ENCODE data around the gene PGS1. TPM values are rescaled to one million over a fixed set of nuclear protein-coding genes. Genes with fewer than 3 reads are reported as not detected.

PGS1 gene
- total and polyA plus RNA-seq, 7 experiments from 2014 or later, result 36.1 to 84.3 (median 77.3) TPM

GRCh38 chr17:78377858-78378224 is 608 bp upstream of the PGS1 start:
- Mint-ChIP-seq H3K4me3 (peak overlapping the region; percentile 65 to 96 (median 92)), H3K9me3 (peaks cover 0 to 3% (median 0%) of the 10 kb centered on the region in 11 donors), H3K36me3 (peaks cover 0 to 23% (median 5%) of the 10 kb centered on the region in 5 donors), H3K4me1 (peaks cover 32 to 47% (median 36%) of the 10 kb centered on the region in 7 donors), H3K27ac (peak overlapping the region in 8 of 9 donors; percentile 74 to 93 (median 86)), H3K27me3 (no peaks in the 10 kb centered on the region)
- H3K4me3 ChIP-seq (ENCODE audit: low read length), result peak overlapping the region; percentile 82
- DNase-seq (no peak), ATAC-seq (no peak)
- ChIA-PET POLR2A (interaction anchor here (1.1 to 2.3 kb wide), 7 partner anchors 10 to 1652 kb away, joined by 3 to 7 read pairs (median 4); partner anchors contain the start of genes JMJD6 and METTL23), CTCF (interaction anchor here (0.7 to 1.1 kb wide), 2 partner anchors 44 to 308 kb away, joined by 3 to 4 read pairs; no protein-coding TSS in a partner anchor)
- peak overlapping the region; percentile 73 for H3K27ac ChIP-seq (ENCODE audit: low read depth, low read length)
- no peaks in the 10 kb centered on the region for H3K9me3 ChIP-seq (ENCODE audit: control insufficient read depth in 2 of 3, low read length in 3 of 3)
- peaks cover 34 to 37% of the 10 kb centered on the region in 2 donors for H3K4me1 ChIP-seq (ENCODE audit: control insufficient read depth in 2 of 2, insufficient read depth in 2 of 2, low read length in 2 of 2)
- H3K27me3 ChIP-seq (ENCODE audit: control insufficient read depth in 2 of 2, insufficient read depth in 2 of 2, low read length in 2 of 2), result no peaks in the 10 kb centered on the region
- intact Hi-C loops (cut with micrococcal nuclease), result loop anchor here (1.0 to 2.0 kb wide), 5 partner anchors 17 to 164 kb away; partner anchors contain the start of genes SOCS3 (in 2 of the 2) and BIRC5 (in 1 of the 2)
- H3K36me3 ChIP-seq (ENCODE audit: control insufficient read depth in 2 of 3, insufficient read depth in 3 of 3, low read length in 3 of 3), result no peaks in the 10 kb centered on the region

DNA sequence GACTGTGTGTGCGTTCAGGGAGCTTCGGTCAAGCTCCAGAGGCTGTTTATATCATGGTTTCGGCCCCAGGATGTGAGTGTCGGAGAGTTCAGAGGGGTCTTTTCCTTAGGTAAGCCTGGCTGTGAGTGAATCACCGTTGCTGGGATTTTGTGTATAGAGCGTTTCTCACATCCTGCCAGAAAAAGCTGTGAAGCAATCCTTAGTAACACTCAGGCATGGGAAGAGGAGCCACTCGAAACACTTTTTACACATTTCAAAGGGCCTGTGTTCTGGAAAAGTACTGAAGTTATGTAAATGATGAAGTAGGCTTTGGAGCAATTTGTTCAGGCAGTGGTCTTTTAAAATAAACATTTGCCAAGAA is 662 bp downstream of the PGS1 start:
- Histone ChIP-seq H3K4me3 (ENCODE audit: low read length) (peak overlapping the region; percentile 82), H3K36me3 (ENCODE audit: control insufficient read depth in 2 of 3, insufficient read depth in 3 of 3, low read length in 3 of 3) (no peaks in the 10 kb centered on the region), H3K27me3 (ENCODE audit: control insufficient read depth in 2 of 2, insufficient read depth in 2 of 2, low read length in 2 of 2) (no peaks in the 10 kb centered on the region), H3K9me3 (ENCODE audit: control insufficient read depth in 2 of 3, low read length in 3 of 3) (no peaks in the 10 kb centered on the region), H3K4me1 (ENCODE audit: control insufficient read depth in 2 of 2, insufficient read depth in 2 of 2, low read length in 2 of 2) (peaks cover 41 to 50% of the 10 kb centered on the region in 2 donors), H3K27ac (ENCODE audit: low read depth, low read length) (peak overlapping the region; percentile 73)
- Mint-ChIP-seq H3K4me1 (peaks cover 45 to 58% (median 48%) of the 10 kb centered on the region in 7 donors), H3K9me3 (peaks cover 0 to 3% (median 0%) of the 10 kb centered on the region in 11 donors), H3K4me3 (peak overlapping the region; percentile 65 to 96 (median 93)), H3K36me3 (peaks cover 0 to 23% (median 5%) of the 10 kb centered on the region in 5 donors), H3K27ac (peak overlapping the region; percentile 80 to 93 (median 91)), H3K27me3 (no peaks in the 10 kb centered on the region)
- no peak for DNase-seq
- POLR2A ChIA-PET, result interaction anchor here (1.0 to 2.3 kb wide), 6 partner anchors 9 to 125 kb away, joined by 3 to 7 read pairs (median 4); no protein-coding TSS in a partner anchor
- CTCF ChIA-PET, result interaction anchor here (1.2 to 1.4 kb wide), 2 partner anchors 39 to 43 kb away, joined by 4 to 5 read pairs; no protein-coding TSS in a partner anchor
- intact Hi-C loops (cut with micrococcal nuclease), result loop anchor here in 1 of 2 donors (2.0 kb wide), 2 partner anchors 18 to 36 kb away; partner anchors contain the start of gene SOCS3
- ATAC-seq, result no peak

DNA sequence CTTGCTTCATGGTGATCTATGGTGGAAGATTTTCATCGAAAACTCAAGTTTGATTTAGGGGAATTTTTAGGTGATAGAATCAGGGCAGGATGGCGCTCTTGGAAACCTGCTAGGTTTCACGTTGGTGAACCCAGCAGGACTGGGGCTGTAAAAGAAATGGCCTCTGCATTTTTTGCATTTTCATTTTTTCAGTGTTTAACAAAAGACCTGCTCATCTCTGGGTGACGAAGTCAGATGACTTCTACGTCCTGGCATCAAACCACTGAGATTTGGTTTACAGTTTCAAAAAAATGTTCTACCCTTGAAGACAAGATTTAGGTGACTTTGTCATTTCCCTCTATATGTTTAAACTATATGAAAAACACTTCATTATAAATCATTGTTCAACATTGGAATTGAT is 1.9 kb downstream of the PGS1 start:
- Histone ChIP-seq H3K4me3 (ENCODE audit: low read length) (no peak overlapping the region), H3K36me3 (ENCODE audit: control insufficient read depth in 2 of 3, insufficient read depth in 3 of 3, low read length in 3 of 3) (no peaks in the 10 kb centered on the region), H3K27me3 (ENCODE audit: control insufficient read depth in 2 of 2, insufficient read depth in 2 of 2, low read length in 2 of 2) (no peaks in the 10 kb centered on the region), H3K9me3 (ENCODE audit: control insufficient read depth in 2 of 3, low read length in 3 of 3) (no peaks in the 10 kb centered on the region), H3K27ac (ENCODE audit: low read depth, low read length) (no peak overlapping the region), H3K4me1 (ENCODE audit: control insufficient read depth in 2 of 2, insufficient read depth in 2 of 2, low read length in 2 of 2) (peaks cover 53 to 57% of the 10 kb centered on the region in 2 donors)
- ChIA-PET CTCF (interaction anchor here (0.7 to 1.4 kb wide), 3 partner anchors 21 to 41 kb away, joined by 4 to 6 read pairs (median 5); no protein-coding TSS in a partner anchor), POLR2A (interaction anchor here (0.5 to 1.5 kb wide), 2 partner anchors 13 to 16 kb away, joined by 3 to 4 read pairs; no protein-coding TSS in a partner anchor)
- Mint-ChIP-seq H3K27me3 (no peaks in the 10 kb centered on the region), H3K4me3 (peak overlapping the region; percentile 65 to 96 (median 93)), H3K27ac (peak overlapping the region; percentile 71 to 93 (median 80)), H3K4me1 (peaks cover 53 to 68% (median 59%) of the 10 kb centered on the region in 7 donors), H3K9me3 (peaks cover 0 to 4% (median 0%) of the 10 kb centered on the region in 11 donors), H3K36me3 (peaks cover 0 to 23% (median 5%) of the 10 kb centered on the region in 5 donors)
- intact Hi-C loops (cut with micrococcal nuclease), result loop anchor here in 1 of 2 donors (2.0 kb wide), 1 partner anchor 66 kb away; no protein-coding TSS in a partner anchor
- ATAC-seq (no peak), DNase-seq (no peak)

DNA sequence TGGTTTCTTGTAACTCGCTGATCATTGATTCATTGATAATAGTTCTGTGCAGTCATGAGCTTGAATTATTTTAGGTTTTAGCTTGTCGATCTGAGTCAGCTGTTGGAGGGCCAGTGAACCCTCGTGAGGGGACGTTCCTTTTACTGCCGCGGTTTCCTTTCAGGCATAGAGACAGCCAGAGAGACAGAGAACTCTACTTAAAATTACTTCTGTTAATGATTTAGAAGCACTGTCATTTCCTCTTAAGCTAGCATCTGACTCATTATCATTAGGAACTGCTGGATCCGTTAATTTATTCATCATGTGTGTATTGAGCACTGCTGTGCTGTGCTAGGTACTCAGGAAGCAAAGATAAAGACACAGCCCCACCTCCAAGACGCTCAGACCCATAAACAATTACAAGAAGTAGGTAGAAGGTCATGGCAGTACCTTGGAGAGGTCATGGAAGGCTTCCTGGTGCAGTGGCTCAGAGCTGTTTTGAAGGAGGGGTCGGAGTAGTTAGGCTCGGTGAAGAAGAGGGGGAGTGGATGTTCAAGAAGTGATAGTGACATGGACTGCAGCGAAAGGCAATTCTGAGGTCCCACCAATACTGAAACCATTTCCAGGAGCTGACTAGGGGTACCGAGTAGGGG is 3.3 kb downstream of the PGS1 start:
- Mint-ChIP-seq H3K27me3 (no peaks in the 10 kb centered on the region), H3K4me1 (peaks cover 66 to 78% (median 73%) of the 10 kb centered on the region in 7 donors), H3K36me3 (peaks cover 0 to 24% (median 7%) of the 10 kb centered on the region in 5 donors), H3K9me3 (peaks cover 0 to 6% (median 0%) of the 10 kb centered on the region in 11 donors), H3K4me3 (peak overlapping the region; percentile 44 to 94 (median 84)), H3K27ac (peak overlapping the region; percentile 66 to 96 (median 83))
- Histone ChIP-seq H3K27me3 (ENCODE audit: control insufficient read depth in 2 of 2, insufficient read depth in 2 of 2, low read length in 2 of 2) (no peaks in the 10 kb centered on the region), H3K9me3 (ENCODE audit: control insufficient read depth in 2 of 3, low read length in 3 of 3) (no peaks in the 10 kb centered on the region), H3K36me3 (ENCODE audit: control insufficient read depth in 2 of 3, insufficient read depth in 3 of 3, low read length in 3 of 3) (no peaks in the 10 kb centered on the region), H3K4me3 (ENCODE audit: low read length) (peak overlapping the region; percentile 28), H3K4me1 (ENCODE audit: control insufficient read depth in 2 of 2, insufficient read depth in 2 of 2, low read length in 2 of 2) (peaks cover 66 to 69% of the 10 kb centered on the region in 2 donors), H3K27ac (ENCODE audit: low read depth, low read length) (peak overlapping the region; percentile 37)
- peak in 5 of 9 donors; percentile 33 to 63 (median 51) for DNase-seq
- CTCF ChIA-PET, result interaction anchor here (0.7 to 1.0 kb wide), 2 partner anchors 20 to 40 kb away, joined by 3 to 8 read pairs; no protein-coding TSS in a partner anchor
- POLR2A ChIA-PET, result interaction anchor here (0.5 to 1.0 kb wide), 5 partner anchors 12 to 349 kb away, joined by 3 to 4 read pairs (median 3); no protein-coding TSS in a partner anchor
- peak; percentile 74 for ATAC-seq
- intact Hi-C loops (cut with micrococcal nuclease), result loop anchor here in 1 of 2 donors (2.0 kb wide), 1 partner anchor 67 kb away; no protein-coding TSS in a partner anchor

- Mint-ChIP-seq H3K36me3 (peaks cover 0 to 32% (median 11%) of the 10 kb centered on the region in 5 donors), H3K4me1 (peaks cover 83 to 95% (median 90%) of the 10 kb centered on the region in 7 donors), H3K27me3 (no peaks in the 10 kb centered on the region), H3K9me3 (peaks cover 0 to 6% (median 0%) of the 10 kb centered on the region in 11 donors), H3K27ac (peak overlapping the region; percentile 84 to 98 (median 93)), H3K4me3 (peak overlapping the region; percentile 57 to 93 (median 74))
- ChIA-PET CTCF (interaction anchor here (1.2 kb wide), 1 partner anchor 40 kb away, joined by 3 read pairs; no protein-coding TSS in a partner anchor), POLR2A (interaction anchor here (1.0 kb wide), 1 partner anchor 21 kb away, joined by 3 read pairs; no protein-coding TSS in a partner anchor)
- ATAC-seq (peak; percentile 53), DNase-seq (peak in 2 of 9 donors; percentile 20 to 63)
- Histone ChIP-seq H3K4me1 (ENCODE audit: control insufficient read depth in 2 of 2, insufficient read depth in 2 of 2, low read length in 2 of 2) (peaks cover 82 to 84% of the 10 kb centered on the region in 2 donors), H3K27ac (ENCODE audit: low read depth, low read length) (peak overlapping the region; percentile 70), H3K9me3 (ENCODE audit: control insufficient read depth in 2 of 3, low read length in 3 of 3) (no peaks in the 10 kb centered on the region), H3K4me3 (ENCODE audit: low read length) (no peak overlapping the region), H3K27me3 (ENCODE audit: control insufficient read depth in 2 of 2, insufficient read depth in 2 of 2, low read length in 2 of 2) (no peaks in the 10 kb centered on the region), H3K36me3 (ENCODE audit: control insufficient read depth in 2 of 3, insufficient read depth in 3 of 3, low read length in 3 of 3) (no peaks in the 10 kb centered on the region)
- intact Hi-C loops (cut with micrococcal nuclease), result no loop called here
Measured at GRCh38 chr17:78383725-78384471, 5.4 kb downstream of the PGS1 start.

Data from naive thymus-derived CD4-positive, alpha-beta T cell (primary cell).